ENCODE data around the gene SLC35F3.

The SLC35F3 gene

DNA sequence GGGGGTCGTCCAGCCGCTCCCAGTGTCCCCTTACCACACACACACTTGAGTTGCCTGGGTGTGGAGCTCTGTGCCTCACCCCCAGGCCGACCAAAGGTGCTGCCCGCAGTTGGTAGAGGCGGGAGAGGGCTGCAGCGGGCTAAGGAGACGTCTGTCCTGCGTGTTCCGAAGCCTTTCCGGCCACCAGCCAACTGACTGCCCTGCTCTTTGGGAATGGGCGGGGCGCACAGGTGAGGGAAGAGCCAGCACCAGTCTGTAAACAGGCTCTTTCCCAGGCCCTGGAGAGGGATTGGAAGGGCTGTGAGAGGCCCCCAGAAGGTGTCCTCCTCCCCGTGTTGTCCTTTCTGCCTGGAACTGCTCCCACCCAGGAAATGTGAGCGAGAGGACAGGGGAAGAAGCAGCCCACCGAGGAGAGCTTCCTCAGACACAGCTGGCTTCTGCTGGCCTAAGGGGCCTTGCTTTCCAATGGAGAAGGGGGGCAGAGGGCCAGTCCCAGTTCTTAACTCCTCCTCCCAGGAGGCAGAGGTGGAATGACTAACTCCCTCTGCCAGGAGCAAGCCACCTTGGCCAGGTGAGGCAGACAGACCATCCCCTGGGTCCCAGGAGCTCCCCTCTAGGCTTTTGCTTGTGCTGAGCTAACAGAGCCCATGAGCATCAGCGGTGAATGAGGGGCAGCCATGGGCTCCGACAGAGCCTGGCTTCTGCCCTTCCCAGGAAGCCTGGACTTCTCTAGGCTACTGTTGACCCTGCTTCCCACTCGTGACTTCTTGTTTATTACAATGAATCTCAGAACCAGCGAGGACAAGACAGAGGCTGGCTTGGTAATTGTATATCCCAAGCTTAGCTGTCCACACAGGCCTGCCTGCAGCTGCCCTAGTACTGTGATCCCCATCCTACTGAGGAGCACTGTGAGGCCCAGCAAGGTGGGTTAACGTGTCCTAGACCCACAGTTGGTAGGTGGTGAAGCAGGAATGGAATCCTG, 310.7 kb downstream of the SLC35F3 start:
- Histone ChIP-seq H4K20me1 (ENCODE audit: control insufficient read depth, insufficient read depth, low read depth, low read length) (no peaks in the 10 kb centered on the region), H3K27me3 (ENCODE audit: control insufficient read depth, low read length) (no peaks in the 10 kb centered on the region), H3K4me2 (ENCODE audit: low read length) (no peak overlapping the region), H3K27ac (ENCODE audit: low read depth, low read length) (no peak overlapping the region), H3K9me3 (ENCODE audit: control insufficient read depth, insufficient read depth, low read length) (no peaks in the 10 kb centered on the region), H3K79me2 (ENCODE audit: control insufficient read depth, low read length) (no peaks in the 10 kb centered on the region), H3F3A (ENCODE audit: control insufficient read depth, insufficient read depth) (no peaks in the 10 kb centered on the region), H3K4me3 (ENCODE audit: low read length) (no peak overlapping the region), H3K4me1 (ENCODE audit: control insufficient read depth, low read length) (no peaks in the 10 kb centered on the region), H3K9me2 (replicated peaks; ENCODE audit: control insufficient read depth, low read length) (no peaks in the 10 kb centered on the region), H3K36me3 (ENCODE audit: control insufficient read depth, low read length) (no peaks in the 10 kb centered on the region)
- TF ChIP-seq, protein P1, sequence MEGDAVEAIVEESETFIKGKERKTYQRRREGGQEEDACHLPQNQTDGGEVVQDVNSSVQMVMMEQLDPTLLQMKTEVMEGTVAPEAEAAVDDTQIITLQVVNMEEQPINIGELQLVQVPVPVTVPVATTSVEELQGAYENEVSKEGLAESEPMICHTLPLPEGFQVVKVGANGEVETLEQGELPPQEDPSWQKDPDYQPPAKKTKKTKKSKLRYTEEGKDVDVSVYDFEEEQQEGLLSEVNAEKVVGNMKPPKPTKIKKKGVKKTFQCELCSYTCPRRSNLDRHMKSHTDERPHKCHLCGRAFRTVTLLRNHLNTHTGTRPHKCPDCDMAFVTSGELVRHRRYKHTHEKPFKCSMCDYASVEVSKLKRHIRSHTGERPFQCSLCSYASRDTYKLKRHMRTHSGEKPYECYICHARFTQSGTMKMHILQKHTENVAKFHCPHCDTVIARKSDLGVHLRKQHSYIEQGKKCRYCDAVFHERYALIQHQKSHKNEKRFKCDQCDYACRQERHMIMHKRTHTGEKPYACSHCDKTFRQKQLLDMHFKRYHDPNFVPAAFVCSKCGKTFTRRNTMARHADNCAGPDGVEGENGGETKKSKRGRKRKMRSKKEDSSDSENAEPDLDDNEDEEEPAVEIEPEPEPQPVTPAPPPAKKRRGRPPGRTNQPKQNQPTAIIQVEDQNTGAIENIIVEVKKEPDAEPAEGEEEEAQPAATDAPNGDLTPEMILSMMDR (IDR thresholded peaks at IDR 0.05; ENCODE audit: low read depth, low read length, poor library complexity, severe bottlenecking): no peak
- TF ChIP-seq EZH2phosphoT487 (IDR thresholded peaks at IDR 0.05; ENCODE audit: borderline replicate concordance, low read length): no peak

DNA sequence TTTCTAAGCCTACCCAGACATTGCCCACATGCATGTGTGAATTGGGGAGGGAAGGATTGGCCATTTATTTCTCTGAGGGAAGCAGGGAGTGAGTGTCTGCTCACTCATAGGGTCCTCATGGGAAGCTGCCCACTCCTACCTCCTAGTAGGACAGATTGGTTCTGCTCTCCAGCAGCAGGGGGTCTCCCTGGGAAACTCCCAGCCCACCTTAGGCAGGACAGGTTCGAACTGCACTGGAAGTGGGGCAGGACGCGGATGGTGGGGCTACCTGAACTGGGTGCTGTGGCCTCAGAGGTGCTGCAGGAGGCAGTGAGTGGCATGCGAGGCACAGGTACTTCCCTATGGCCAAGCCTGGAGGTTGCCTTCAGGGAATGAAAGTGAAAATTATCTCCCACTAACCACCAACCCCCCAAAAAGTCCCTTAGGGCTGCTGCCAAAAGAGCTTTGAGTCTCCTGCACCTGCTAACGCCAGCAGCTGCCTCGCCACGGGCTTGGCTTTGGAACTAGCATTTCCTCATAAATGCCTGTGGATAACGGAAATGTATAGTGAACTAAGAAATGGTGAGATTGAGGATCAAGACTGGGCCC, 311.7 kb downstream of the SLC35F3 start:
- no peaks in the 10 kb centered on the region for H3K79me2 ChIP-seq (ENCODE audit: control insufficient read depth, low read length)
- H3K4me1 ChIP-seq (ENCODE audit: control insufficient read depth, low read length): no peaks in the 10 kb centered on the region
- no peaks in the 10 kb centered on the region for H3K9me3 ChIP-seq (ENCODE audit: control insufficient read depth, insufficient read depth, low read length)
- no peaks in the 10 kb centered on the region for H3K36me3 ChIP-seq (ENCODE audit: control insufficient read depth, low read length)
- TF ChIP-seq EZH2phosphoT487 (IDR thresholded peaks at IDR 0.05; ENCODE audit: borderline replicate concordance, low read length): no peak
- TF ChIP-seq, protein P1 (IDR thresholded peaks at IDR 0.05; ENCODE audit: low read depth, low read length, poor library complexity, severe bottlenecking): no peak
- H3K4me3 ChIP-seq (ENCODE audit: low read length): no peak overlapping the region
- no peak overlapping the region for H3K4me2 ChIP-seq (ENCODE audit: low read length)
- no peaks in the 10 kb centered on the region for H3F3A ChIP-seq (ENCODE audit: control insufficient read depth, insufficient read depth)
- H3K9me2 ChIP-seq (replicated peaks; ENCODE audit: control insufficient read depth, low read length): no peaks in the 10 kb centered on the region
- no peaks in the 10 kb centered on the region for H4K20me1 ChIP-seq (ENCODE audit: control insufficient read depth, insufficient read depth, low read depth, low read length)
- H3K27me3 ChIP-seq (ENCODE audit: control insufficient read depth, low read length): no peaks in the 10 kb centered on the region
- H3K27ac ChIP-seq (ENCODE audit: low read depth, low read length): no peak overlapping the region

DNA sequence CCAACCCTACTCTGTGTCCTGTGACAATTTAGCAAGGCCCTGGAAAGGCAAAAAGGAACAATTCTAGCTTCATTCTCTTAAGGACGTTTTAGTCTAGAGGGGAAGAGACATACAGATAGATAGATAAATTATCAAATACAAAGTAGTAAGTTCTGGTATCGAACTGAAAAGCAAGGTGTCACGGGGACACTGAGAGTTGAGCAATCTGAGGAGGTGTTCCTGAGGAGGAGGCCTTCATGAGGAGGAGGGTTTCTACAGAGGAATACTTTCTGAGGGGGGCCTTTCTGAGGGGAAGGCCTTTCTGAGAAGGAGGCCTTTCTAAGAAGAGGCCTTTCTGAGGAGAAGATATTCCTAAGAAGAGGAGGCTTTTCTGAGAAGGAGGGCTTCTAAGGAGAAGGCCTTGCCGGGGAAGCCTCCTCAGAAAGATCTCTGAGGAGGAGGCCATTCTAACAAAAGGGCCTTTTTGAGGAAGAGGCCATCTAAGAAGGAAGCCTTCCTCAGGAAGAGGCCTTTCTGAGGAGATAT, 312.9 kb downstream of the SLC35F3 start:
- Histone ChIP-seq H4K20me1 (ENCODE audit: control insufficient read depth, insufficient read depth, low read depth, low read length) (no peaks in the 10 kb centered on the region), H3K9me3 (ENCODE audit: control insufficient read depth, insufficient read depth, low read length) (no peaks in the 10 kb centered on the region), H3K27ac (ENCODE audit: low read depth, low read length) (no peak overlapping the region), H3K4me3 (ENCODE audit: low read length) (no peak overlapping the region), H3K4me2 (ENCODE audit: low read length) (no peak overlapping the region), H3K27me3 (ENCODE audit: control insufficient read depth, low read length) (no peaks in the 10 kb centered on the region), H3F3A (ENCODE audit: control insufficient read depth, insufficient read depth) (no peaks in the 10 kb centered on the region), H3K4me1 (ENCODE audit: control insufficient read depth, low read length) (no peaks in the 10 kb centered on the region), H3K9me2 (replicated peaks; ENCODE audit: control insufficient read depth, low read length) (no peaks in the 10 kb centered on the region), H3K79me2 (ENCODE audit: control insufficient read depth, low read length) (no peaks in the 10 kb centered on the region), H3K36me3 (ENCODE audit: control insufficient read depth, low read length) (no peaks in the 10 kb centered on the region)
- no peak for TF ChIP-seq EZH2phosphoT487 (IDR thresholded peaks at IDR 0.05; ENCODE audit: borderline replicate concordance, low read length)
- TF ChIP-seq, protein P1 (IDR thresholded peaks at IDR 0.05; ENCODE audit: low read depth, low read length, poor library complexity, severe bottlenecking): no peak
